Stimulated activated CD4-positive, alpha-beta T cell treated with anti-CD3 and anti-CD28 coated beads, Interleukin-4, amount 100 ng/mL, for 24 hours (primary cell): ENCODE measurements around the gene MLPH.

Experiments
- DNase-seq: peaks from one replicate; pipeline ENCODE4 v3.0.0-alpha.2; 2020

MLPH gene

DNA sequence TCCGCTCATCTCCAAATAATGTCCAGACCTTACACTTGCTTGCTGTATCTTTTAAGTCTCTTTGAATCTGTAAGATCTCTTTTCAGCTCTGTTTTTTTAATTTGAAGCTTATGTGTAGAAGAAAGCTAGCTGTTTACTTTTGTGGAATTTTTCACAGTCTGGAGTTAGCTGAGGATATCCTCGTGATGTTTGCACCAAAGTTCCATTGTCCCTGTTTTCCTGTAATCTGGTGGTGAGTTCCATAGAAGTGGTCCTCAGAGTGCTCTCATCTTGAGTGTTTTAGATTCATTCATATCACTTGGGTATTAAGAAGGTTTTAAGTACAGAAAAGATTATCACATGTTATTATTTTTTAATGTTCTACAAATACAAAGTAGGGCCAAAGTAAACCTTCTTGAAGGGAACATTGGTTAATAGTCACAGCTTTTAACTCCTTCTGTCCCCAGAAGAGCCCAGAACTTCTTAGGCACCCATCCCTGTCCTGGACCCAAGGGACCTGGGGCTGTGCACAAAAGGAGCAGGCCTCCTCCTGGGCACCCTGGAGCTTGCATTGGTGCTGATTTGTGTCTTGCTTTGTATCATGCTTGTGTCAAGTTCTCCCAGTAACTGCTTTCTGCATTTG lies 15.0 kb downstream of the MLPH start:
- DNase-seq, result no peak

GRCh38 chr2:237503201-237503600 lies 16.1 kb downstream of the MLPH start:
- DNase-seq, result no peak

- no peak for DNase-seq
Measured at GRCh38 chr2:237505188-237505939, 18.3 kb downstream of the MLPH start.

- DNase-seq, result no peak
Measured at GRCh38 chr2:237507512-237507911, 20.5 kb downstream of the MLPH start.

GRCh38 chr2:237508361-237508760 lies 21.3 kb downstream of the MLPH start:
- DNase-seq, result no peak

DNA sequence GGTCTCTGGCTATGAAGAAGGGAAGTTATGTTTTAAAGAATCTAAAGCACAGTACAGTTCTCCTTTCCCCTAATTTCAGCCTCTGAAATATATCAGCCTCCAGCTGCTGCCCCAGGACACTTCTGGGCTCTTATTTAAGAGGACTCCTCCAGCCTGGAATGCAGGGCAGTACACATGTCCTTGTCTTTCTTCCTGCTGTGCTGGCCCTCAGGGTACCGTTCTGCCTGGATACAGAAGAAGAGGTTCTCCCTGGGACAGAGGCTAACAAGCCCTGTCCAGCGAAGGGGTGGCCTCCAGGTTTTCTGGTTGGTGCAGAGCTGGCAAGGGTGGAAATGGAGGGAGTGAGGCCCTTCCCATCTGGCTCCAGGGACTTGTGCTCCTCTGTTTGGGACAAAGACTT lies 22.1 kb downstream of the MLPH start:
- DNase-seq, result no peak

DNA sequence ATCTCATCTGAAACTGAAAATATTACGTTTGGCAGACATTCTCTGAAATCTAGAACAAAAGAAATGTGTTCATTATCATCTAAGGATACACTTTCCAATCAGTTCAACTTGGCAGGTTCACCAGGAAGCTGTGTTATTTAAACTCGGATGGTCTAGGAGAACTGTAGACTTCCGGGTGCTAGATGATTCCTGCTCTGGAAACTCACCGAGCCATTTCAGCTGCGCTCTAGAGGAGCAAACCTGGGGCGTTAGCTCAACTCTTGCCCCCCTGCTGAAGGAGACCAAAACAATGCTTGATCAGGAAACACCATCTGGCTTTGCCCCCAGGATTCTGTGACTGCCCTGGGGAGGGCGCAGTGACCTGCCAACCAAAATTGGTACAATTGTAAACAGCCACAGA lies 22.9 kb downstream of the MLPH start:
- no peak for DNase-seq

GRCh38 chr2:237510502-237511217 lies 23.6 kb downstream of the MLPH start:
- no peak for DNase-seq

DNA sequence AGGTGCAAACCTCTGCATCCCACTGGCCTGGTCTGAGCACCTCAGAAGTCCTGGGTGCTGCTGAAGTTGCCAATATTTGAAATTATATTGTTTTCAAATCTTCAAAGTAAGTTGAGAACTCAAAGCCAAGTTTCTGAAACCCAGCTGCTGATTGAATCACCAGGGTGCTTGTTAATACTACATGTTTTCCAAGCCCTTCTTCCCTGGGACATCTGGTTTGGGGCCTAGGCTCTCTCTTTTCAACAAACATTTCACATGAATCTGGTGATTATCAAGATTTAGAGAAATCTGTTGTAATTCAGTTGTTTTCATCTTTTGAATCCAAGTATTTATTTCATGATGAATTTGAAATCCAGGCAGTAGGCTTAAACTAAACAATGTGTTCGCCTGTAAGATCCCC lies 24.4 kb downstream of the MLPH start:
- no peak for DNase-seq

- no peak for DNase-seq
Measured at GRCh38 chr2:237511885-237512405, 24.9 kb downstream of the MLPH start.

DNA sequence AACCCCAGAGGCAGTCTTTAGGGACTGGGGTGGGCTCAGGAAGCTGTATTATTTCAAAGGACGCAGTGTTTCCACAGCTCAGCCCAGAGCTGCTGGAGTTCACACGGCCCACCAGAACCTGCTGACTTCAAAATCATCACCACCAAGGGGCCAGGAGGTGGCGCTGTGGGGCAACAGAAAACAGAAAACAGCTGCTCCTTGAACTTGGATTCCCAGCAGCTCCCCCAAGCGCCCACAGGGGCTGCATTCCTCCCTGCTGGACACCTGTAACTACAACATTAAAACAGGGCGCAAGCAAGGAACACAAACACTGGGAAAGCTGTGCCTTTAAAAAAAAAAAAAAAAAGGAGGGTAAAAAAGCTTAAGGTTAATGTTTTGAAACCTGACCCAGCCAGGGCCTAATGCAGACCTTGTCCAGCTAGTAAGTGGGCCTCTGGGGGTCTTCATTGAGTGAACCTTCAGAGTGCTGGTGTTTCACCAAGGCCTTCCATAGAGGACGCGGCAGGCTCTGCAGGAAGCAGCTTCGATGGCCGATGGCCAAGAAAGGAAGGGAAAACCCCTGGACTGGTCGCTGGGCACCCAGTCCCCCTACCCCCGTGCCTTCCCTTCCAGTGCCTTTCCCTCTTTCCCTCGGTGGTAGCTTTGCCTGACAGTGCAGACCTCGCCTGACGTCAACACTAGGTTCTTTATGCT lies 25.9 kb downstream of the MLPH start:
- DNase-seq, result peak; percentile 83

DNA sequence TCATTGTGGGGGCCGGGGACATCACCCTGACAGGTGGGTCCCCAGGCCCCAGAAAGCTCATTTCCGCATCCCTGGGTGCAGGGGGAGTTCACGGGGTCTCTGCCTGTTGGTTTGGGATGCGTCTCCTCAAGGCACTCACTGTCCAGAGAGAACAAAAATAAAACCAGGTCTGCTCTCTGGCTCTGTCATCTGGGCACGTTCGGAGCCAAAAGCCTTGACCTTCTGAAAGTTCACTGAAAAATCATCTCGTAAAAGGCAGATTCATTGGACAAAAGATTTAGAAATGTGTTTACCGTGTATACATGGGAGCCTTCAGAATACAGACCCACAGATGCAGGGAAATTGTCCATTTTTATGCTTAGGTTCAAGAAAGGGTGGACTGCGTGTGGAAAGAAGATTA lies 26.6 kb downstream of the MLPH start:
- no peak for DNase-seq

GRCh38 chr2:237514474-237515130 lies 27.6 kb downstream of the MLPH start:
- no peak for DNase-seq

DNA sequence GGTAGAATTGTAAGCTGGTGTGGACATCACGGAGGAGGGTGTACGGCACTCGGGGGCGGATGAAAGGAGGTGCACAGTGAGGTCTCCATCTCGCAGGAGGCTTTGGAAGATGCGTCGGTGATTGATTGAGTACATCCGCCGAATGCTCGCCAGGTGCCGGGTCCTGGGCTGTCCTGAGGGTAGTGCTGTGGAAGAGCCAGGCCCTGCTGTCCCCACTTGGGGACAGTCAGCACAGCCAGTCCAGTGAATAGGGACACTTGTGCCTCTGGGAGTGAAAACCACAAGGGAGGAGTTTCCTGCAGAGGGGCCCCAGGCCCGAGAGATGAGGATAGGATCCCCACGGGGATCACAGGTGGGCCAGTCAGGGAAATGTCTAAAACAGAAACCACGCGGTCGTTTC lies 28.1 kb downstream of the MLPH start:
- DNase-seq, result no peak

DNA sequence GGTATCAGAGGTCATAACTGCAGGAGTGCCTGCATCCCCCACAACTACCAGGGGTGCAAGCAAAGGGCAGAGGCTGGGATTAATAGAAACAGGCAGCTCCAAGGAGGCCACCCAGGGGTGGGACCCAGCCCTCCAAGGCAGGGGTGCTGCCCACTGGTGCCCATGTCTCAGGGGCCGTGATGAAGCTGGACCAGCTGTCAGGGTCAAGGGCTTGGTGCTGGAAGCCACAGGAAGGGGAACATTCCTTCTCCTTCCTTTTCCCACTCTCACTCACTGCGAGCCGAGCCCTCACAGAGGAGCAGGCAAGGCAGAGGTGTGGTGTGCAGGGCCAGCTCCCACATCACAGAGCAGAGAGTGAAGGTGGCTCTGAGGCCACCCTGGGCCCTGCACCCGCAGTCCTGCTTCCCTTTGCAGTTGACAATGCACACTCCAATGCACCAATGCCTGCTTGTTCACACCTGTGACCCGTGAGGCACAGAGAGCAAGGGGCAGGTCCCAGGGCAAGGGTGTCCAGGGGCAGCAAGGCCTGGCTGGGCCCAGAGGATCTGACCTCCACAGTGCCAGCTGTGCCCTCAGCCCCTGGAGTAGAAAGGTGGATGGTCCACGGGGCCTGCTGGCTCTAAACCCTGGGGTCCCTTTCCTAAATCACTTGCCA lies 28.7 kb downstream of the MLPH start:
- DNase-seq, result no peak

DNA sequence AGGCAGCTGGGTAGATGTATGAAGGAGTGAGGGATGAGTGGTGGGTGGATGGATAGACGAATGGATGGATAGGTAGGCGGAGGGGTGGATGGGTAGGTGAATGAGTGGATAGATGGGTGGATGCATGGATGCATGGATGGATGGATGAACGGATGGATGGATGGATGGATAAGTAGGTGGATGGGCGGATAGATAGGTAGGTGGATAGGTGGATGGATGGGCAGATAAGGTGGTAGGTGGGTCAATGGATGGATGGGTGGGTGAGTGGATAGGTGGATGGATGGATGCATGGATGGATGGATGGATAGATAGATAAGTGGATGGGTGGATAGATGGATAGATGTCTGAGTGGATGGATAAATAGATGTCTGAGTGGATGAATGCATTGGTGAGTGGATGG lies 30.1 kb downstream of the MLPH start:
- DNase-seq, result no peak

DNA sequence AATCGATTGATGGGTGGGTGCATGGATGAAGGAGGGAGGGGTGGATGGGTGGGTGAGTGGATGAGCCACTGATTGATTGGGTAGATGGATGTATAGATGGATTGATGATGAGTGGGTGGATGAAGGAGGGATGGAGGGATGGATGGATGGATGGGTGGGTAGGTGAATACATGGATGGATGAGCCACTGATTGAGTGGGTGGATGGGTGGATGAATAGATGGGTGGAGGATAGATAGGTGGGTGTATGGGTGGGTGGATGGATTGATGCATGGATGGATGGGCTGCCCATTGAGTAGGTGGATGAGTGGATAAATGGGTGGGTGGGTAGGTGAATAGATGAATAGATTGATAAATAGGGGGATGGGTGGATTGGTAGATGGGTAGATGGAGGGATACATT lies 30.9 kb downstream of the MLPH start:
- no peak for DNase-seq

DNA sequence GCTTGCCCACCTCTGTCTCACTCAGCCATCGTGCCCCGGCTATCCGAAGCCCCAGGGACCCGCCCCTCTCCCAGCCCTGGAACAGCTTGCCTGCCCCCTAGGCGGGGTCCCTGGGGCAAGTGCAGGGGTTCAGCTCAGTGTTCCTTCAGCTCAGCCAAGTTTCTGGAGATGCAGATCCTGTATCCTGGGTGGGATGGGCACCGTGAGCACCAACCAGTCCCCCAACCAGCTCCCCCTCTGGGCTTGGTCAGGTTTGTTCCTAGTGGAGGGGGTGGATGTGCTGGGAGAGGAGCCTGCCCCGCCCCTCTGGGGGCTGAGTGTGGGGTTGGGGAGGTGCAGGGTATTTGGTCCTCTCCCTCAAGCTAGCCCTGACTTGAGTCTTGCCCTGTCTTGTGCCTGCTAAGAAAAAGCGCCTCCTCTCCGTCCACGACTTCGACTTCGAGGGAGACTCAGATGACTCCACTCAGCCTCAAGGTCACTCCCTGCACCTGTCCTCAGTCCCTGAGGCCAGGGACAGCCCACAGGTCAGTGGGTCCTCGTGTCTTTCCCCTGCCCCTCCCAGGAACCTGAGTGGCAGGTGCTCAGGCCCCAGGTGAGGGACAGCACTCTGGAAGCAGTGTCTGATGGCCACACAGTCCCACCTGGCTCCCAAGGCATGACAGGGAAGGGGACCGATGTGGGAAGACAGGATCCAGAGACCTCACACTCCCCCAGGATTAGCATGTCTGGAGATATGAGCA lies 32.6 kb downstream of the MLPH start:
- DNase-seq, result no peak

DNA sequence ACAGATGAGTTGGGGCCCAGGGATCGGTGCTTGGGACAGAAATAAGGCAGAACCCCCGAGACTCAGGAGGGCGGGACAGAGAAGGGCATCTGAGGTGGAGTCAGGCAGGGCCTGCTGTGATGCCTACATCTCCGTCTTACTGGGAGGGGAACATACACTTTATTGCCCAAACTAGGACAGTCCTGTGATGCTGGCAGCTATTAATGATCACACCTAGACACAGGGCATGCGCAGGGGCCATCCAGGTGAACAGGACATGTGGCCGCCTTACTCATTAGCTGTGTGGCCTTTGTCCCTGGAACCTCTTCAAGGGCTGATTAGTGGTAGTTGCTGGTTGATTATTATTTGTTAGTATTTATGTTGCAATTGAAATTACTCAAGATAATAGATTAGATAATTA lies 33.2 kb downstream of the MLPH start:
- DNase-seq, result no peak

DNA sequence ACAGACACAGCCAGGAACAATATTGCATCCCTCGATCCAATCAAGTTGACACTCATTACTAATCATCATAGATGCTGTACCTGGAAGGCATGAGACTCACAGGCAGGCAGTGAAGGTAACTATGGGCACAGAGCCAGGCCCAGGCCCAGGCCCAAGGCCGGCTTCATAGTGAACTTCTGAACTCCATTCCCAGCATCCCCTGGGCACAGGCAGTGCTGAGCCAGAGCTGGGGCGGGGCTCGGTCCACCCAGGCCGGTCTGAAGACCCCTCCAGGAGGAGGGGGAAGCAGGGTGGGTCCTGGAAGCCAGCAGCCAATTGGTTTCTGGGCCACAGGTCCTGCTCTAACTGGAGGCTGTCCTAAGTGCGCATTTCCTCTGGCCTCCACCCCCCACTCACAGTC lies 37.6 kb downstream of the MLPH start:
- no peak for DNase-seq

DNA sequence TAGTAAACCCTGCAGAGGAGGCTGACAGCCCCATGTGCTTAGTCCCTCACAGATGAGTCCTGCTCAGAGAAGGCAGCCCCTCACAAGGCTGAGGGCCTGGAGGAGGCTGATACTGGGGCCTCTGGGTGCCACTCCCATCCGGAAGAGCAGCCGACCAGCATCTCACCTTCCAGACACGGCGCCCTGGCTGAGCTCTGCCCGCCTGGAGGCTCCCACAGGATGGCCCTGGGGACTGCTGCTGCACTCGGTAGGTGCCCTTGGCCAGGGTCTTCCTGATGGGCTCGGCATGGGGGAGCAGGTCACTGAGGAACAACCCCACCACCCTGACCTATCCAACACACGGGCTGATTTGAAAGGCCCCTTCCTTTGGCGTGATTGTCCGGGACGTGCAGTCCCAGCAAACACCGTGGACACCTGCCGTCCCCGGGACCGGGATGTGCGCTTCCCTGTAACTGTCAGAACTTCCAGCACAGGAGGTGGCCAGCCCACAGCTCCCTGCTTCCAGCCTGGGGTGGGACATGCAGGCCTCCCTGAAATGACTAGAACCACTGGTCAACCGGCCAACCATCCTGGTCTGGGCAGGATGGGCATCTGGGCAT lies 38.6 kb downstream of the MLPH start:
- no peak for DNase-seq
